Tibial nerve (tissue), 3 donors: Measurements from ENCODE around the gene ITSN2.

ENCODE experiments used
- CTCF ChIP-seq, 5 experiments: fragments of 200-600 bp in 3 of 5; fragments of 450-650 bp in 2 of 5; sonication (generic) in 3 of 5; IDR thresholded peaks; one replicate each; pipeline ENCODE4 v1.5.1; 2016 to 2019; ENCODE audit warnings: antibody characterized with exemption in 5 of 5, mild to moderate bottlenecking in 3 of 5, moderate library complexity in 2 of 5
- POLR2A ChIP-seq, 2 donors: fragments of 450-650 bp; IDR thresholded peaks; one replicate each; pipeline ENCODE4 v1.6.1; 2017; ENCODE audit warnings: antibody characterized with exemption in 2 of 2, mild to moderate bottlenecking in 2 of 2, moderate library complexity in 2 of 2

GRCh38 chr2:24301599-24301998 is 58.7 kb downstream of the ITSN2 start:
- TF ChIP-seq CTCF (IDR thresholded peaks at IDR 0.05) (no peak), POLR2A (IDR thresholded peaks at IDR 0.05) (no peak)
